Measurements from ENCODE around the gene AGBL3.

Gene AGBL3

DNA sequence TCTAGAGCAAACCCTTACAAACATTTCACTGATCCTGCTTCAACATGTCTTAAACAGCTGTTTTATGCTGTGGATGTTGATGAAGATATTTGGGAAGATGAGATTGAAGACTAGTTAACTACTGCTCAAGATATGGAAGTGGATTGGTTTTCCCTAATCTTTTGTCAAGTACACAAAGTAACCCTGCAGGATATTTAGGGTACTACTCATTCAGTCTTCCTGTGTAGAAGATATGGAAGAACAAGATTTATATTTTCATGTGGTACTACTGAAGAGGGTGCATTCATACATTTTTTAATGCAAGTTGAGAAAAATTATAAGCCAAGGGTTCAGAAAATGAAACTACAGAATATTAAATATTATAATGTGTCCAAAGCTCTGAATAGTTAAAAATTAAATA lies 143.3 kb downstream of the AGBL3 start:
- Histone ChIP-seq H3K4me3 (ENCODE audit: low read length) (no peak overlapping the region), H3K27me3 (ENCODE audit: control insufficient read depth, insufficient read depth, low read length) (no peaks in the 10 kb centered on the region)

DNA sequence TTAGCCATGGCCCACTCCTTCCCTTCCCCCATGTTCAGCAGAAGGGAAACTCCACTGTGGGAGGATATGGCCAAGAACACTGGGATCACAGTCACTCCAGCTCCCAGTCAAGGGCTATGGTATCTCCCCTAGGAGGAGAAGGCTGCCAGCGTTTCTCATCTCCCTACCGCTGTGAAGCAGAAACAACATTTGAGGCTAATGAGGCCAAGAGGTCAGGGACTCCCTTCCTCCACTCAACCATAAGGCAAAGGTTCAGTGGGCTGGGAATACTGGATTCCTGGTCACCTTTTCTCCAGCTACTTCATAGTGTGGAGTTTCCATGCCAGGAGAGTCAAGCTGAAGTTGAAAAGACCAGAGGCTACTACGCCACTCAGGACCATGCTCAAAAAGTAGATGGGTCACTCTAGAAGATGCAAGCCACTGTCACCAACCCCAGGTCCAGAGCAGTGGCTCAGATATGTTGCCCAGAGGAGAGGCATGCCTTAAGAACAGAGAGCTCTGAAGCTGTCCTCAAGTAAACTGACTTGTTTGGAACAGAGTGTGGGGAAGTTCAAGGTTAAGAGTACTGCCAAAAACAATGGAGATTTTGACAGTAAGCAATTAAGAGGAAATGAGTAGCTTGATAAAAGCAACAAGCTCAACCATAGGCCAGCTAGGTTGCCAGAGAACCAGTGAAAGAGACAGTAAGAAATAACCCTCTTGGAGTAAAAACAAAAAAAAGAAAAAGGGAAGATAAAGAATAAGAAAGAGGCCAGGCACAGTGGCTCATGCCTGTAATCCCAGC lies 157.8 kb downstream of the AGBL3 start:
- no peaks in the 10 kb centered on the region for H3K36me3 ChIP-seq (ENCODE audit: control insufficient read depth, insufficient read depth, low read length)
- no CpG with 5 or more reads among the region's 3 CpGs for WGBS (ENCODE audit: insufficient coverage, insufficient read length)

More for the DNA sequence above, 143.3 kb downstream of the AGBL3 start:
- Histone ChIP-seq H3K4me1 (ENCODE audit: control insufficient read depth, insufficient read depth, low read length) (no peaks in the 10 kb centered on the region; the same call in 1 of the 2 replicates), H3K36me3 (ENCODE audit: control insufficient read depth, insufficient read depth, low read length) (no peaks in the 10 kb centered on the region), H3K27ac (ENCODE audit: low read length) (no peak overlapping the region), H3K9me3 (ENCODE audit: control insufficient read depth, insufficient read depth, low read length) (no peaks in the 10 kb centered on the region)
- DNase-seq (ENCODE audit: low read depth, low spot score), result no peak

DNA sequence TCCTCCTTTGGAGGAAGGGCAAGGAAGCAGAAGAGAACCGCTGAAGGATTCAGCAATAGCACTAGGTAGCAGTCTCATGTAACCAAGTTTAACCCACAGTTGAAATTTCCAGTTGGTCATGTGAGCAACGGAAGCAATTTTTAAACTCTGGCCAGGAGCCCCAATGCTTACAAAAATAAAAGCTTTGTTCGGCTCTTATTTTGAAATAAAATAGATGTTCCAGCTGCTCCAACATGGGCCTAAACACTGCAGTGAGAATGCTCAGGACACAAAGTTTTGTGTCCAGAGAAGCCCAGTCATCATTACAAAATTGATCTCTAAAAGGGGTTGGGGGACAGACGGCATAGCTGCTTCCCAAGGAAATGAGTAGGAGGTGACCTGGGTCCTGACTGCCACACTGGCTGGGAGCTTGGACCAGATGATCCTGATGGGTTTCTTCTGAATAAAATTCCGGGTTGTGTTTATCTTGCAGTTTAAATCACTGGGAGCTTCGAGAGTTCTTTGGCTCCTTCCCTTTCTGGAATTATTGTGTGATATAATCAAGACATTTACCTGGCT lies 161.1 kb downstream of the AGBL3 start:
- Histone ChIP-seq H3K4me3 (ENCODE audit: low read length) (no peak overlapping the region), H3K4me1 (ENCODE audit: control insufficient read depth, insufficient read depth, low read length) (no peaks in the 10 kb centered on the region)

More for the DNA sequence above, 157.8 kb downstream of the AGBL3 start:
- no peaks in the 10 kb centered on the region for H3K4me1 ChIP-seq (ENCODE audit: control insufficient read depth, insufficient read depth, low read length)
- H3K4me3 ChIP-seq (ENCODE audit: low read length), result no peak overlapping the region
- H3K9me3 ChIP-seq (ENCODE audit: control insufficient read depth, insufficient read depth, low read length), result no peaks in the 10 kb centered on the region
- no peak for DNase-seq (ENCODE audit: low read depth, low spot score)
- H3K27me3 ChIP-seq (ENCODE audit: control insufficient read depth, insufficient read depth, low read length), result no peaks in the 10 kb centered on the region
- no peak overlapping the region for H3K27ac ChIP-seq (ENCODE audit: low read length)

DNA sequence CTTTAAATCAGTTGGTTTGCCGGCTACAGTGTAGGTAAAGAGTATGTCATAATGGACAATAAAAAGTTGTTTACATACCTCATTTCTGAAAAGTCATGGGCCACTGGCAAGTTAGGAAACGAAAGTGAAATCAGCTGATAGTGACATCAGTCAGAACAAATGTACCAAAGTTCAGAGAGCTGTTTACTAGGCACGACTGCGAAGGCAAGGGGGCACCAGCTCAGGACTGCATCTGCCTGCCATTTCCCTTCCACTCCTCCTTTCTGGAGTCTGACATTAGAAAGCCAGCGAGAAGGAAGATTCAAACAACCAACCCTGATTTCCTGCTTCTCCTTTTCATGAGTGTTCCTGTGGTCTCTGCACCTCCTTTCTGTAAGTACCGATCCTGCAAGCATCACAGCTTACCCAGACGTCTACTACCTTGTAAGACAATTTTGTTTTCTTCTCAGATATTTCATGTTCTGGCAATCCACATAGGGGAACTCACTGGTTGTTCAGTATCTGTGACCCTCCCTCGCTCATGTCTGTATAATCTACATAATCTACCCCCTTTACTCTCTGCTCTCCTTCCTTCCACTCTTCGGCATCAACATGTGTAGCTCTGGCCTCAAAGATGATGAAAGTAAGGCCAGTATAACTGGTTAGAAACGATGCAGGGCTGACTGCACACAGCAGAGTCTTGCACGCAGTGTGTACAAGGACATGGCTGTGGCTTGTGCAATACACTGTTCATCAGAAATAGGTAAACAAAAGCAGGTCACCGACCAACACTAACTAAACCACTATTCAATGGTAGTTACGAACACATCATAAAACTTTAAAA lies 161.8 kb downstream of the AGBL3 start, which contains the start of gene TMEM140:
Gene TMEM140, plus strand, starts transcription at position 174 of the 823 bp plus-strand sequence. CDS start 16,370 bp downstream, outside the sequence.
- WGBS (ENCODE audit: insufficient coverage, insufficient read length), result 100% methylated on average over 1 of the region's 13 CpGs
- Histone ChIP-seq H3K27me3 (ENCODE audit: control insufficient read depth, insufficient read depth, low read length) (no peaks in the 10 kb centered on the region), H3K4me3 (ENCODE audit: low read length) (no peak within 1 kb of the TSS), H3K27ac (ENCODE audit: low read length) (no peak within 1 kb of the TSS), H3K9me3 (ENCODE audit: control insufficient read depth, insufficient read depth, low read length) (no peaks in the 10 kb centered on the region), H3K4me1 (ENCODE audit: control insufficient read depth, insufficient read depth, low read length) (no peaks in the 10 kb centered on the region), H3K36me3 (ENCODE audit: control insufficient read depth, insufficient read depth, low read length) (no peaks in the 10 kb centered on the region)
- no peak for DNase-seq (ENCODE audit: low read depth, low spot score)

More for the DNA sequence above, 161.1 kb downstream of the AGBL3 start:
- no peaks in the 10 kb centered on the region for H3K36me3 ChIP-seq (ENCODE audit: control insufficient read depth, insufficient read depth, low read length)
- H3K27ac ChIP-seq (ENCODE audit: low read length), result no peak overlapping the region
- no peak for DNase-seq (ENCODE audit: low read depth, low spot score)
- H3K9me3 ChIP-seq (ENCODE audit: control insufficient read depth, insufficient read depth, low read length), result no peaks in the 10 kb centered on the region
- WGBS (ENCODE audit: insufficient coverage, insufficient read length), result no CpG with 5 or more reads among the region's 6 CpGs
- no peaks in the 10 kb centered on the region for H3K27me3 ChIP-seq (ENCODE audit: control insufficient read depth, insufficient read depth, low read length)

DNA sequence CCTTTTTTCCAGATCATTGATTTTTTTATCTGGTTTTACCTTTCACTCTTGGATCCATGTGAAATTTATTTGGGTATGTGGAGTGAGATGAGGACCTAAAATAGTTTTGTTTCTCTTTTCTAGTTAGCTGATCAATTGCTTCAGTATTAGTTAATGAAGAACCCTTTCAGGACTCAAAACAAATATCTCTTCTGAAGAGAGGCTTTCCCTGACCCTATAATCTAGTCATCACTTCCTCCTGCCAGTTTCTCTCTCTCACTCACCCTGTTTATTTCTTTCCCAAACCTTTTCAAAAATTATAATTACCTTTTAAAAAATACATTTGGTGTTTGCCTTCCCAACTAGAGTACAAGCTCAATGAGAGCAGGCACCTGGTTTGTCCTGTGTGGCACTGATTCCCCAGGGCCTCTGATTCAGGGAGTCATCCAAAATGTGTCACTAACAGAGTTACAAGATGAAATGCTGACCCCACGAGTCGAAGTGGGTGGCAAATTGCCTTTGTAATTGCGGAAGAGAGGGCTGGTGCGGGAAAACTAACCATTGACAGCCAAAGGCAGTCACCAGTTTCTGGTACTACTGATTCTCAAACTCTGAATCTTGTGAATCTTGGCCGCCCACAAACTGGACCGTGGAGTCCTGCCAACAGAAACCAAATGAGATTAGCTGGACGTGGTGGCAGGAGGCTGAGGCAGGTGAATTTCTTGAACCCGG lies 163.9 kb downstream of the AGBL3 start:
- WGBS (ENCODE audit: insufficient coverage, insufficient read length), result no CpG with 5 or more reads among the region's 8 CpGs
- Histone ChIP-seq H3K4me3 (ENCODE audit: low read length) (no peak overlapping the region), H3K27ac (ENCODE audit: low read length) (no peak overlapping the region), H3K27me3 (ENCODE audit: control insufficient read depth, insufficient read depth, low read length) (no peaks in the 10 kb centered on the region), H3K36me3 (ENCODE audit: control insufficient read depth, insufficient read depth, low read length) (no peaks in the 10 kb centered on the region), H3K4me1 (ENCODE audit: control insufficient read depth, insufficient read depth, low read length) (no peaks in the 10 kb centered on the region), H3K9me3 (ENCODE audit: control insufficient read depth, insufficient read depth, low read length) (no peaks in the 10 kb centered on the region)
- DNase-seq (ENCODE audit: low read depth, low spot score), result no peak

DNA sequence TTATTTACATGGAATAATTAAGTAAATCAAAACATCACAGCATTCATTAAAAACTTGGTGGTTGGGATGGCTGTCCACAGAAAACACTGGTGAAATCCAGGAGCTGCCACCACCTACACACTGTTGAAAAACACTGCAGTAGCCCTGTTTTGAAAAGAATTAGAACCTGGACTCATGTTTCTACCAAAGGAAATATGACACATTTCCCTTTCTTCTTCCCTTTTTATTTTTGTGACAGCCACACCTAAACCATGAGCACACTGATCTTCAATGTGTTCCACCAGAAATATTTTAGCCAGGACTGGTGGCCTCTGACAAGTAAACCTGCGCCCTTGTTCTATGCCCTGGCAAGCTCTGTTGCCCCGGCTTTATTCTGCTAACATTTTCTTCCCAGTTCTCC lies 164.8 kb downstream of the AGBL3 start:
- H3K27ac ChIP-seq (ENCODE audit: low read length), result no peak overlapping the region
- no peak for DNase-seq (ENCODE audit: low read depth, low spot score)
- no CpG with 5 or more reads among the region's 2 CpGs for WGBS (ENCODE audit: insufficient coverage, insufficient read length)

DNA sequence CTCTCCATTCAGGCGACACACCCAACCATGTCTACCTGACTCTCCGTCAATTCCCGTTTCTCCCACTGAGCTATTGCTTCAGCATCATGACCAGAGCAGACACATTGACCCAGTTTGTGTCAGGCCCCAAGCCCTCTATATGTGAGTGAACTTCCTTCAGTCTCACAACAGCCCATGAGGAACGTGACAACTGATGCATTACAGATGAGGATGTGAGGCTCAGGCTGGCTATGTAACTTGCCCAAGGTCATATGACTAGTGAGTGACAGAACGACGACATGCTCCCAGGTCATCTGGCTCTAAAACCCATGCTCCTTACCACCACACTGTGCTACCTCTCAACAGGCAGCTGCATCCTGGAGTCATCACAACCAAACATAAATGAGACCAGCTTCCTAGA lies 165.2 kb downstream of the AGBL3 start:
- Histone ChIP-seq H3K36me3 (ENCODE audit: control insufficient read depth, insufficient read depth, low read length) (no peaks in the 10 kb centered on the region), H3K4me3 (ENCODE audit: low read length) (no peak overlapping the region), H3K4me1 (ENCODE audit: control insufficient read depth, insufficient read depth, low read length) (no peaks in the 10 kb centered on the region), H3K27ac (ENCODE audit: low read length) (no peak overlapping the region), H3K9me3 (ENCODE audit: control insufficient read depth, insufficient read depth, low read length) (no peaks in the 10 kb centered on the region), H3K27me3 (ENCODE audit: control insufficient read depth, insufficient read depth, low read length) (no peaks in the 10 kb centered on the region)
- no peak for DNase-seq (ENCODE audit: low read depth, low spot score)
- WGBS (ENCODE audit: insufficient coverage, insufficient read length), result no CpG with 5 or more reads among the region's 6 CpGs

More for the DNA sequence above, 164.8 kb downstream of the AGBL3 start:
- H3K9me3 ChIP-seq (ENCODE audit: control insufficient read depth, insufficient read depth, low read length), result no peaks in the 10 kb centered on the region
- H3K4me1 ChIP-seq (ENCODE audit: control insufficient read depth, insufficient read depth, low read length), result no peaks in the 10 kb centered on the region
- no peaks in the 10 kb centered on the region for H3K27me3 ChIP-seq (ENCODE audit: control insufficient read depth, insufficient read depth, low read length)
- no peaks in the 10 kb centered on the region for H3K36me3 ChIP-seq (ENCODE audit: control insufficient read depth, insufficient read depth, low read length)
- H3K4me3 ChIP-seq (ENCODE audit: low read length), result no peak overlapping the region

DNA sequence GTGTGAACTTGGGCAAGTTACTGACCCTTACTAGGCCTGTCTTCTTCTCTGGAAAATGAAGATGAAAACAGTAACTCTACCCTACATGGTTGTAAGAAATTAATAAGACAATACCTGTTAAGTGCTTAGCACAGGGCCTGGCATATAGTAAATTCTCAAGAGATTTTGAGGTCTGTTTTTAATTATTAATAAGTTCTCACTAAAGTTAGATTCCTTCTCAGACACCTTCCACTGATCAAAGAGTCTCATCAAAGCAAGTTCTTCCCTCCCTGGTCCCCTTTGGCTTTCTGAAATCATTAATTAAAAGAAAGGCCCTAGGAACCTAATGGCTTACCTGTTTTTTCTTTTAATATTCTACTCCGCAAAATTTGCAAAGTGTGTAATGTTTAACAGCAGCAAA lies 166.1 kb downstream of the AGBL3 start:
- Histone ChIP-seq H3K27ac (ENCODE audit: low read length) (no peak overlapping the region), H3K36me3 (ENCODE audit: control insufficient read depth, insufficient read depth, low read length) (no peaks in the 10 kb centered on the region; the same call in 1 of the 2 replicates), H3K9me3 (ENCODE audit: control insufficient read depth, insufficient read depth, low read length) (no peaks in the 10 kb centered on the region), H3K4me3 (ENCODE audit: low read length) (no peak overlapping the region), H3K4me1 (ENCODE audit: control insufficient read depth, insufficient read depth, low read length) (no peaks in the 10 kb centered on the region), H3K27me3 (ENCODE audit: control insufficient read depth, insufficient read depth, low read length) (no peaks in the 10 kb centered on the region)
- no peak for DNase-seq (ENCODE audit: low read depth, low spot score)
- whole genome bisulfite sequencing (ENCODE audit: insufficient coverage, insufficient read length), result no CpG with 5 or more reads among the region's 1 CpG

DNA sequence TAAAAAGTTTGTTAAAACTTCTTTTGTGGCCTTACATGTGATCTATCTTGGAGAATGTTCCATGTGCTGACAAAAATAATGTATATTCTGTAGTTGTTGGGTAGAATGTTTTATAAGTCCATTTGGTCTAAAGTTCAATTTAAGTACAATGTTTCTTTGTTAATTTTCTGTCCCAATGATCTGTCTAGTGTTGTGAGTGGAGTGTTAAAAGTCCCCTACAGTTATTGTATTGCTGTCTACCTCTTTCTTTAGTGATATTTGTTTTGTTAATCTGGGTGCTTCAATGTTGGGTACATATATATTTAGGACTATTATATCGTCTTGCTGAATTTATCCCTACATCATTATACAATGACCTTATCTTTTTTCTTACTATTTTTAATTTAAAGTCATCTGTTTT lies 168.4 kb downstream of the AGBL3 start:
- no peak for DNase-seq (ENCODE audit: low read depth, low spot score)
- peaks cover 2% of the 10 kb centered on the region; the same call in 1 of the 2 replicates for H3K36me3 ChIP-seq (ENCODE audit: control insufficient read depth, insufficient read depth, low read length)
- no peaks in the 10 kb centered on the region for H3K27me3 ChIP-seq (ENCODE audit: control insufficient read depth, insufficient read depth, low read length)
- H3K9me3 ChIP-seq (ENCODE audit: control insufficient read depth, insufficient read depth, low read length), result no peaks in the 10 kb centered on the region
- H3K4me3 ChIP-seq (ENCODE audit: low read length), result no peak overlapping the region
- WGBS (ENCODE audit: insufficient coverage, insufficient read length), result no CpG with 5 or more reads among the region's 1 CpG
- no peaks in the 10 kb centered on the region for H3K4me1 ChIP-seq (ENCODE audit: control insufficient read depth, insufficient read depth, low read length)
- no peak overlapping the region for H3K27ac ChIP-seq (ENCODE audit: low read length)

DNA sequence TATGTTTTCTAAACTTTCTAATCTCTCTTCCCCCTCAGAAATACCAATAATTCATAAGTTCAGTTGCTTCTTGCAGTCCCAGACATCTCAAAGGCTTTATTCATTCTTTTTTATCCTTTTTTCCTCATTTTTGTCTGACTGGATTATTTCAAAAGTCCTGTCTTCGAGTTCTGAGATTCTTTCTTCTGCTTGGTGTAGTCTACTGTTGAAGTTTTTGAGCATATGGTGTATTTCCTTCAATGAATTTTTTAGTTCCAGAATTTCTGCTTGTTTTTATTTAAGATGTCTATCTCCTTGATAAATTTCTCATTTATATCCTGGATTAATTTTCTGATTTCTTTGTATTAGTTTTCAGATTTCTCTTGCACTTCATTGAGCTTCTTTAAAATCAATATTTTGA lies 170.0 kb downstream of the AGBL3 start:
- no peak for DNase-seq (ENCODE audit: low read depth, low spot score)
- Histone ChIP-seq H3K9me3 (ENCODE audit: control insufficient read depth, insufficient read depth, low read length) (no peaks in the 10 kb centered on the region), H3K4me1 (ENCODE audit: control insufficient read depth, insufficient read depth, low read length) (peaks cover 3% of the 10 kb centered on the region; the same call in 1 of the 2 replicates), H3K36me3 (ENCODE audit: control insufficient read depth, insufficient read depth, low read length) (peaks cover 2% of the 10 kb centered on the region; the same call in 1 of the 2 replicates), H3K27ac (ENCODE audit: low read length) (no peak overlapping the region), H3K4me3 (ENCODE audit: low read length) (no peak overlapping the region), H3K27me3 (ENCODE audit: control insufficient read depth, insufficient read depth, low read length) (no peaks in the 10 kb centered on the region)
- no CpG with 5 or more reads among the region's 1 CpG for WGBS (ENCODE audit: insufficient coverage, insufficient read length)

All from iPS DF 6.9 (cell line).